ENCODE measurements around the gene KLHL12.
"Not testable (repeated sequence)": the region's sequence is repeated elsewhere in the genome, so short reads cannot be mapped to it uniquely, and the experiment has no call there.

The KLHL12 gene

DNA sequence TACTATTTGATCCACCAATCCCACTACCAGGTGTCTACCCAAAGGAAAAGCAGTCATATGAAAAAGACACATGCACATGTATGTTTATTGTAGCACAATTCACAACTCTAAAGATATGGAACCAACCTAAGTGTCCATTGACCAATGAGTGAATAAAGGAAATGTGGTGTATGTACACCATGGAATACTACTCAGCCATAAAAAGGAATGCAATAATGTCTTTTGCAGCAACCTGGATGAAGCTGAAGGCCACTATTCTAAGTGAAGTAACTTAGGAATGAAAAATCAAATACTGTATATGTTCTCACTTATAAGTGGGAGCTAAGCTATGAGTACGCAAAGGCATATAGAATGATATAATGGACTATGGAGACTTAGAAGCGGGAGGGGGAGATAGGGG is 18.4 kb upstream of the KLHL12 start:
- DNase-seq: no peak

DNA sequence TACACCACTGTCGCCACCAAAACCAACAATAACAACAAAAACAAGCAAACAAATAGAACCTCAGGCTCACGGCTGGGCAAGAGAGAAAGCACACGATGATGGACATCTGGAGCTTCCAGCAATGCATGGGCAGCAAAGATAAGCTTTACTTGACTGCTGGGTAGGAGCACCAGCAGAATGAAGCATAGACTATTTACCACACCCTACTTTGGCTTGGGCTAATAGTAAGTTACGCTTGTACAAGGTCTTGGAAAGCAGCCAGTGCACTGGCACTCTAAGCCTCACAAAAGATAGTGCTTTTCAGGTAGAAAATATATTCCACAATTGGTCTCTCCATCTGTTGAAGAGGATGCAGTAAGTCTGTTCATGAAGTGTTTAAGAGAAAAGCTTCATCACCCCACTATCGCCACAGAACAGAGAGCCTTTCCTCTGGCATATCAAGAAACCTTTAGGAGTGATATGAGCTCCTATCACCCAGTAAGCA is 17.4 kb upstream of the KLHL12 start:
- no peak for DNase-seq

- no peak for DNase-seq
These were observed 15.4 kb upstream of the KLHL12 start for GRCh38 chr1:202942426-202942825.

DNA sequence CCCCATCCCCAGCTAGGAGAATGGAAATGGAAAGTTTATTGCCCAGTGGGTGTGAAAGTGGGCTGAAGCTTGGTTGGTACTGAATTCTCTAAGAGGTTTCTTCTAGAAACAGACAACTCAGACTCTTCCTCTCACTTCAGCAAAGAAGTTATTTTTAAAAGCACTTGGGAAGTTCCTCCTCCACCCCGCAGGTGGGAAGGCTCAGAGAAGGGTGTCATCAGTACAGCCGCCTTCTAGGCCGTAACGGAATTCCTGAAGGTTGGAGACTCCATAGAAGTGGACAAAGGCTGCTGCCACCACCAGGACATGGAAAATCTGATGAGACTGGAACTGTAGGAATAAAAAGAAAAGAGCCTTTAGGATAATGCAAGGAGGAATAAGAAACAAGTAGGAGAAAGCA is 14.3 kb upstream of the KLHL12 start:
- no peak for DNase-seq

GRCh38 chr1:202940561-202940960 is 13.5 kb upstream of the KLHL12 start:
- DNase-seq: no peak

DNA sequence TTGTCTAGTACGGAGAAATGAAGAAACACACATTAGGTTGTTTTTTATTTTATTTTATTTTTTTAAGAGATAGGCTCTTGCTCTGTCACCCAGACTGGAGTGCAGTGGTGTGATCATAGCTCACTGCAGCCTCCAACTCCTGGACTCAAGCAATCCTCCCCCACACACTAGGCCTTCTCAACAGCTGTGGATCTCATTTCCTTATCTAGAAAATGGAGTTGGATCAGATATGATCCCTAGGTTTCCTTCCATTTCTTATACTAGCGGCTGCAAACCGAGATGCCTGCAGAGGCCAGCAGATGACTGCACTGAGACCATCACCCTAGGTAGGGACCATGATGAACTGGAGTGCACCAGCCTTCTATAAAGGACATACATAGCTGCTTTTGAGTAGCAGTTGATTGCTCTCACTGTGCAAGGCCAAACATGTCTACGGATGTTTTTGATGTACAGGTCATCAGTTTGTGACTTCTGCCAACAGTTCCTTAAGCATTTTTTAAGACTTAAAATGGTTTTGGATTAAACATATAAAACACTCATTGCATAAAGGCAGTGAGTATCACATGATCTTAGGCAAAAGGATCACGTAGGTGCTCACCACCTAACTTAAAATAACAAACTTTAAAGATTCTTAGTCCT is 11.4 kb upstream of the KLHL12 start:
- DNase-seq: no peak

DNA sequence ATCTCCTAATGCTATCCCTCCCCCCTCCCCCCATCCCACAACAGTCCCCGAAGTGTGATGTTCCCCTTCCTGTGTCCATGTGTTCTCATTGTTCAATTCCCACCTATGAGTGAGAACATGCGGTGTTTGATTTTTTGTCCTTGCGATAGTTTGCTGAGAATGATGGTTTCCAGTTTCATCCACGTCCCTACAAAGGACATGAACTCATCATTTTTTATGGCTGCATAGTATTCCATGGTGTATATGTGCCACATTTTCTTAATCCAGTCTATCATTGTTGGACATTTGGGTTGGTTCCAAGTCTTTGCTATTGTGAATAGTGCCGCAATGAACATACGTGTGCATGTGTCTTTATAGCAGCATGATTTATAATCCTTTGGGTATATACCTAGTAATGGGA is 9.4 kb upstream of the KLHL12 start:
- DNase-seq: not testable (repeated sequence)

DNA sequence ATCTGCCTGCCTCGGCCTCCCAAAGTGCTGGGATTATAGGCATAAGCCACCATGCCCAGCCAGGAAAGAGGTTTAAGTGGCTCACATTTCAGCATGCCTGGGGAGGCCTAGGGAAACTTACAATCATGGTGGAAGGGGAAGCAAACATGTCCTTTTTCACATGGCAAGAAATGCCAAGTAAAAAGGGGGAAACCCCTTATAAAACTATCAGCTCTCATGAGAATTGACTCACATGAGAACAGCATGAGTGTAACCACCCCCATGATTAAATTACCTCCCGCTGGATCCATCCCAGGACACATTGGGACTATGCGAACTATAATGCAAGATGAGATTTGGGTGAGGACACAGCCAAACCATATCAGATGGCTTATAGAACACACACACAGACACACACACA is 8.8 kb upstream of the KLHL12 start:
- DNase-seq: no peak

- DNase-seq: no peak
These were observed 7.7 kb upstream of the KLHL12 start for GRCh38 chr1:202934755-202935154.

DNA sequence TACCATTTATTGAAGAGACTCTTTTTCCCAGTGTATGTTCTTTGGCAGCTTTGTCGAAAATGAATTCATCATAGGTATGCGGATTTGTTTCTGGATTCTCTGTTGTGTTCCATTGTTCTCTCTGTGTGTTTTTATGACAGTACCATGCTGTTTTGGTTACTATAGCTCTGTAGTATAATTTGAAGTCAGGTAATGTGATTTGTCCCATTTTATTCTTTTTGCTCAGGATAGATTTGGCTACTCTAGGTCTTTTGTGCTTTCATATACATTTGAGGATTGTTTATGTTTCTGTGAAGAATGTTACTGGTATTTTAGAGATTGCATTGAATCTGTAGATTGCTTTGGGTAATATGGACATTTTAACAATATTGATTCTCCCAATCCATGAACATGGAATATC is 5.4 kb upstream of the KLHL12 start:
- no peak for DNase-seq

DNA sequence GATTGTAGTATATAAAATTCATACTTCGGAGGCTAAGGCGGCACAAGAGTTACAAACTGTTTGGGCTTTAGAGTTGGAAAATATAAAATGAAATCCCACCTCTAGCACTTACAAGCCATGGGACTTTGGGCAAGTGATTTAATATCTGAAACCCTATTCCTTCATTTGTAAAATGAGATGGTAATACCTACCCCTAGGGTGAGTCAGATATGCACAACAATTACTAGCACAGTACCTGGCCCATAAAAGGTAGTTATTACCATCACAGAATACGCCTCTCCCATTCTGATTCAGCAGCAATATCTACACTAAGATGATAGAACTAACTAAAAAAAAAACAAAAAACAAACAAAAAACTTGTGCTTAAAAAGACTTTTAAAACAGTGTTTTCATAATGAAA is 3.5 kb downstream of the KLHL12 start:
- no peak for DNase-seq

DNA sequence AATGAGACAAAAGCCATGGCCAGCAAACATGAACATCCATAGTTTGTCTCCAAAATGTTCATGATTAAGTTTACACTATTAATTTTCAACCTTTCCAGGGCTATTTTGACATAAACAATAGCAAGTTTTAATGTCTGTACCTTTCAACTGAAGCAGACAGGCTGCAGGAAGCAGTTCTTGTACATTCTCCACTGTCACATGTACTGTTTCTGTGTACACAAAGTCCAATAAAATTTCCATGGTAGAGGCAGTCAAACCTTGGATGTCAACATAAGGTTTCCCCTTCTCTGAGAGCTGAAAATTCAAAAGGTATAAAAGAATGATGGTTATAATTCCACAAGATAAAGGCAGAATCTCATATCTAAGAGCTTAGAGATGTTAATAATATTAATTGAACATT is 7.4 kb downstream of the KLHL12 start:
- DNase-seq: no peak

DNA sequence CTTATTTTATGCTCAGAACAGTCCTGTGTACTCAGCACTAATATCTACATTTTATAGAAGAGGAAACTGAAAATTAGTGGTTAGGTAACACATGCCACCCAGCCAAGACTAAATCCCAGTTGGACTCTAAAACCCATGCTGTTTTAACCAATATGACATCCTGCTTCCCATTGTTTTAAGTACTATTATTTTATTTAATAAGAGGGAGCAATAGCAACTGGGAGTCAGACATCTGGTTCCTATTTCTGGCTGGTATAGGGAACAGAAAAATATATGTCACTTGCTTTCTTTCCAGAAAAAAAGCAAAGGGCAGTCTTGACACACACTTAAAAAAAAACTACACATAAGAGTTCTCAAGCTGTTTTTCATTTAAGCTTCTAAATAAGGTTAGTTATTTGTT is 11.9 kb downstream of the KLHL12 start:
- no peak for DNase-seq

DNA sequence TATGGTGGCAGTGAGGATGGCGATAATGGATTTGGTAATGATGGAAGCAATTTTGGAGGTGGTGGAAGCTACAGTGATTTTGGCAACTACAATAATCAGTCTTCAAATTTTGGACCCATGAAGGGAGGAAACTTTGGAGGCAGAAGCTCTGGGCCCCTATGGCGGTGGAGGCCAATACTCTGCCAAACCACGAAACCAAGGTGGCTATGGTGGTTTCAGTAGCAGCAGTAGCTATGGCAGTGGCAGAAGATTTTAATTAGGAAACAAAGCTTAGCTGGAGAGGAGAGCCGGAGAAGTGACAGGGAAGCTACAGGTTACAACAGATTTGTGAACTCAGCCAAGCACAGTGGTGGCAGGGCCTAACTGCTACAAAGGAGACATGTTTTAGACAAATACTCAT is 14.6 kb downstream of the KLHL12 start:
- DNase-seq: not testable (repeated sequence)

DNA sequence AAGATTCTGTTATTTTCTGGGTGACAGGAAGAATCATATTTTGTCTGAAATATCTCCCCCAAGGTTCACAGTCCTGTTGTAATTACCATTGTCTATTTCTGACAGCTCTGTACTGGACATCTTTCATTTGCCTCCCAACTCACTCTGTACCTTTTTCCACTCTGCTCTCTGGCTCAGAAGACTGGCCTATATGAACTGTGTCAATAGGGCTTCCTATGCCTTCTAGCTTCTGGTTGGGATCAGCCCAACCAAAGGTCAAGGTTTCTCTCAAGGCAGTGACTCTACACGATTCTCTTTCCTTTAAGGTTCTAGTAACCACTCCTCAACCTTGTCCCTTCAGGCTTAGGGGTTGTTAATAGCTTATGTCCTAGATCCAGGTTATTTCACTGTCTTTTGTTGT is 17.5 kb downstream of the KLHL12 start:
- DNase-seq: no peak

- DNase-seq: no peak
These were observed 18.0 kb downstream of the KLHL12 start for GRCh38 chr1:202908998-202909397.

- DNase-seq: no peak
These were observed 21.7 kb downstream of the KLHL12 start for GRCh38 chr1:202905331-202905730.

GRCh38 chr1:202903808-202904207 is 23.2 kb downstream of the KLHL12 start:
- DNase-seq: not testable (repeated sequence)

DNA sequence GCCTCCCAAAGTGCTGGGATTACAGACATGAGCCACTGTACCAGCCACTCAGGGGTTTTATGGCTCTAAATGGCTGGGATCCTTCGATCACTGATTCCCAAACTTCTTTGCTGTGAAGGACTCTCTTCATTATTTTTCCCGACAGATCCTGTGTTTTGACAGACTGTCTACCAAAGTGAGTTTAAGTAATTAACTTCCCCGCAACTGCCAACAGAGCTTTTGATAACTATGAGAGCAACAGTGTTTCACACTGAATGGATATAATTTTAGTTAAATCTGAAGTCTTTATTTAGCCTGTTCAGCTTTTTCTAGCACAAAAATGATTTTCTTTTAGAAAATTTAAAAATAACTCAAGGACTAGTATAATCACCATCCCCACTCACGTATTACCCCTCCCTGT is 25.5 kb downstream of the KLHL12 start:
- no peak for DNase-seq

GRCh38 chr1:202892501-202892900 is 34.5 kb downstream of the KLHL12 start:
- DNase-seq: no peak

DNA sequence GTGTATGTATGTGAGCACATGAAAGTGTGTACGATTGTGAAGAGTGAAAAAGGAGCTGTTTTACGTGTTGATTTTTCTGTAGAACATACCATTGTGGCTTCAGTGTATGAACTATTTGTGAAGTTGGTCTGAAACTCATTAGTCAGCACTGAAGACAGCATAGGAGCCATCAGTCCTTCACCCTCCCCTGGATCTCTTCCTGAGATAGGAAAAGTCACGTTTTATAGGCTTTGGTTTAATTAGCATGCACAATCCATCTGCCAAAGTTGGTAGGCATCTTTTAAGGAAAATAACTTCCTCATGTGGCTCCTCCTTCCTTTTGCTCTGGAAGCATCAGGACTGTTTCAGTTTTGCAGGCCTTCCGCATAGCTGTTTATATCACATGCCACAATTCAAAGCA is 36.6 kb downstream of the KLHL12 start:
- no peak for DNase-seq

DNA sequence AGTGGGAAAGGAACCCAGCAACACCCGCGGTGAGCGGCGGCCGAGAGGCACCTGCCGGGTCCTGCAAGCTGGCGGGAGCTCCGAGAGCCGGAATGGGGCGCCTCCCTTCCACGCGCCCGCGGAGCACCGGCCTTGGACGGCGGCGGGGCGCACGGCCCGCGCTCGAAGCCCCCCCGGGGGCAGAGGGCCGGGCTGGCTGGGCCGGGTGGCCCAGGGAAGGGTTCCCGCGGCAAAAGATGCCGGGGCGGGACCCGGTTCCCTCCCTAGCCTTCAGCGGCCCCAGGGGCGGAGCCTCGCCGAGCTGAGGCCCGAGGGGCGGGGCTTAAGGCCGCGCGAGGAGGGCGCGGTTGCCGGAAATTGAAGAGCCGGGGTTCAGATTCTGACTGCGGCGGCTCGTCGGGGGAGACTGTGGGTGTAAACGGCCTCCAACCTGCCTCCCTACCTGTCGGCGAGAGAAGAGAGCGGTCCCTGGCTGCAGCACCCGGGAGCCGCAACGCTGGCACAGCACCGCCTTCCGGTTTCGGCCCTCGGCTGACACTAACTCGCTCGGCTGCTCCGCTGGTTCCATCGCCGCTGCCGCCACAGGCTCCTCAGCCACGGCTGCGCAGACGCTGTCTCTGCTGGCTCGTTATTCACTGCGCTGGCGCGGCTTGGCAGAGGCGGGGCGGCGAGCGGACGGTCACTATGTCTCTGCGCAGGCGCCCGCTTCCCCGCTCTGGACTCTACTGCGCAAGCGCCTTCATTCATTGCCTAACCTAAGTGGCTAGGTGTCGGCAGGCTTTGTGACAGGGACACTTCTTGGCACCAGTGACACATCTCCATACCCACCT is 38.3 kb downstream of the KLHL12 start, which contains the start of gene RABIF:
TSS of gene RABIF (minus strand) at position 619 of the 830 bp plus-strand sequence. CDS start at position 568, 51 bp downstream.
- DNase-seq: peak; percentile 97

- no peak for DNase-seq
These were observed 38.9 kb downstream of the KLHL12 start for GRCh38 chr1:202888221-202888530.

DNA sequence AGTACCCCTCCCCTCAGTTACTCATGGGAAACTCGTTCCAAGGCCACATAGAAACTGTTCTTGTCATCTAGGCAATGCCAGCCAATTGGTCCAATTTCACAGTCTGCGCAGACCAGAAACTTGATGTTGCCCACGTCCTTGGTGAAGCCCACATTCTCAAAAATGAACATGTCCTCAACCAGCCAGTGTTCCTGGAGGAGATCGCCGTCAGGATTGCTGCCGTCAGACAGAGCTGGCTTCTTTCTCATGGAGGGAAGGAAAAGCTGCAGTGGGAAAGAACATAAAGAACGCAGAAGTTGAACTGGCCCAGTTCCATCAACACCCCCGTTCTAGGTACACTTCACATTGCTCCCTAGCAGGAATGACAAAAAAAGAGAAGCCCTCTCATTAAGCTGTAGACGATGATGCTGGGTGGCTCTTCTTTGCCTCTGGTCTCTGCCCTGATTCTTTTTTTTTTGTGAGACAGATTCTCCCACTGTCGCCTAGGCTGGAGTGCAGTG is 46.0 kb downstream of the KLHL12 start:
- DNase-seq: no peak
